ENCODE results near the gene TMEM9. TPM values are rescaled to one million over a fixed set of nuclear protein-coding genes. Genes with fewer than 3 reads are reported as not detected.
A peak's percentile ranks its signal among the peaks of the same experiment; 100 is the strongest.

The TMEM9 gene
- total RNA-seq, 3 donors from 2014 or later: 9.7 to 14.0 (median 9.9) TPM

GRCh38 chr1:201134405-201134804, 19.9 kb downstream of the TMEM9 start:
- H3K9me3 Mint-ChIP-seq: no peaks in the 10 kb centered on the region
- H3K36me3 Mint-ChIP-seq (ENCODE audit: insufficient read depth): peaks cover 9% of the 10 kb centered on the region
- no peak overlapping the region for H3K4me3 Mint-ChIP-seq
- H3K27me3 Mint-ChIP-seq (ENCODE audit: low read depth): no peaks in the 10 kb centered on the region
- H3K4me1 Mint-ChIP-seq (ENCODE audit: low read depth): no peaks in the 10 kb centered on the region
- no peak for ATAC-seq
- no peak for DNase-seq

GRCh38 chr1:201131398-201131797, 22.9 kb downstream of the TMEM9 start:
- Mint-ChIP-seq H3K4me3 (no peak overlapping the region), H3K36me3 (ENCODE audit: insufficient read depth) (peaks cover 9% of the 10 kb centered on the region), H3K9me3 (no peaks in the 10 kb centered on the region), H3K27me3 (ENCODE audit: low read depth) (peaks cover 11% of the 10 kb centered on the region), H3K4me1 (ENCODE audit: low read depth) (no peaks in the 10 kb centered on the region)
- DNase-seq (no peak), ATAC-seq (no peak)

GRCh38 chr1:201128962-201129361, 25.3 kb downstream of the TMEM9 start:
- peaks cover 1% of the 10 kb centered on the region for H3K36me3 Mint-ChIP-seq (ENCODE audit: insufficient read depth)
- H3K27me3 Mint-ChIP-seq (ENCODE audit: low read depth): peaks cover 23% of the 10 kb centered on the region
- ATAC-seq (no peak), DNase-seq (no peak)
- H3K4me3 Mint-ChIP-seq: no peak overlapping the region
- no peaks in the 10 kb centered on the region for H3K4me1 Mint-ChIP-seq (ENCODE audit: low read depth)
- H3K9me3 Mint-ChIP-seq: no peaks in the 10 kb centered on the region

- no peak for ATAC-seq
- Mint-ChIP-seq H3K9me3 (no peaks in the 10 kb centered on the region), H3K4me1 (ENCODE audit: low read depth) (no peaks in the 10 kb centered on the region), H3K36me3 (ENCODE audit: insufficient read depth) (peaks cover 1% of the 10 kb centered on the region), H3K4me3 (no peak overlapping the region), H3K27me3 (ENCODE audit: low read depth) (peaks cover 26% of the 10 kb centered on the region)
- DNase-seq: no peak
These were observed 25.8 kb downstream of the TMEM9 start for GRCh38 chr1:201128476-201128875.

GRCh38 chr1:201127755-201128455, 26.4 kb downstream of the TMEM9 start:
- Mint-ChIP-seq H3K9me3 (no peaks in the 10 kb centered on the region), H3K4me3 (no peak overlapping the region), H3K27me3 (ENCODE audit: low read depth) (peaks cover 26% of the 10 kb centered on the region), H3K36me3 (ENCODE audit: insufficient read depth) (peaks cover 1% of the 10 kb centered on the region), H3K4me1 (ENCODE audit: low read depth) (no peaks in the 10 kb centered on the region)
- DNase-seq (no peak), ATAC-seq (no peak)

GRCh38 chr1:201126832-201127754, 27.2 kb downstream of the TMEM9 start, which contains the start of gene ASCL5:
Gene ASCL5, minus strand, starts transcription at chr1:201127184. Its CDS starts 11,812 bp downstream, at chr1:201115372.
- Mint-ChIP-seq H3K27me3 (ENCODE audit: low read depth) (peaks cover 26% of the 10 kb centered on the region), H3K4me1 (ENCODE audit: low read depth) (no peaks in the 10 kb centered on the region), H3K36me3 (ENCODE audit: insufficient read depth) (no peaks in the 10 kb centered on the region), H3K9me3 (no peaks in the 10 kb centered on the region), H3K4me3 (no peak within 1 kb of the TSS)
- DNase-seq (no peak), ATAC-seq (no peak)

- H3K27me3 Mint-ChIP-seq (ENCODE audit: low read depth): peaks cover 26% of the 10 kb centered on the region
- H3K4me1 Mint-ChIP-seq (ENCODE audit: low read depth): no peaks in the 10 kb centered on the region
- ATAC-seq (no peak), DNase-seq (no peak)
- H3K9me3 Mint-ChIP-seq: no peaks in the 10 kb centered on the region
- H3K4me3 Mint-ChIP-seq: no peak overlapping the region
- H3K36me3 Mint-ChIP-seq (ENCODE audit: insufficient read depth): no peaks in the 10 kb centered on the region
These were observed 27.8 kb downstream of the TMEM9 start for GRCh38 chr1:201126463-201126831.

- ATAC-seq (no peak), DNase-seq (no peak)
- no peaks in the 10 kb centered on the region for H3K4me1 Mint-ChIP-seq (ENCODE audit: low read depth)
- H3K27me3 Mint-ChIP-seq (ENCODE audit: low read depth): peaks cover 26% of the 10 kb centered on the region
- no peaks in the 10 kb centered on the region for H3K9me3 Mint-ChIP-seq
- H3K4me3 Mint-ChIP-seq: no peak overlapping the region
- no peaks in the 10 kb centered on the region for H3K36me3 Mint-ChIP-seq (ENCODE audit: insufficient read depth)
These were observed 28.5 kb downstream of the TMEM9 start for GRCh38 chr1:201125800-201126199.

GRCh38 chr1:201125019-201125418, 29.3 kb downstream of the TMEM9 start:
- ATAC-seq (no peak), DNase-seq (no peak)
- Mint-ChIP-seq H3K9me3 (no peaks in the 10 kb centered on the region), H3K4me3 (no peak overlapping the region), H3K27me3 (ENCODE audit: low read depth) (peaks cover 26% of the 10 kb centered on the region), H3K36me3 (ENCODE audit: insufficient read depth) (no peaks in the 10 kb centered on the region), H3K4me1 (ENCODE audit: low read depth) (peaks cover 2% of the 10 kb centered on the region)

- peaks cover 26% of the 10 kb centered on the region for H3K27me3 Mint-ChIP-seq (ENCODE audit: low read depth)
- DNase-seq (no peak), ATAC-seq (no peak)
- no peak overlapping the region for H3K4me3 Mint-ChIP-seq
- H3K9me3 Mint-ChIP-seq: no peaks in the 10 kb centered on the region
- H3K4me1 Mint-ChIP-seq (ENCODE audit: low read depth): peaks cover 8% of the 10 kb centered on the region
- H3K36me3 Mint-ChIP-seq (ENCODE audit: insufficient read depth): no peaks in the 10 kb centered on the region
These were observed 30.4 kb downstream of the TMEM9 start for GRCh38 chr1:201123866-201124265.

GRCh38 chr1:201122321-201122957, 31.8 kb downstream of the TMEM9 start:
- no peak for DNase-seq
- no peak for ATAC-seq
- Mint-ChIP-seq H3K4me3 (no peak overlapping the region), H3K27me3 (ENCODE audit: low read depth) (peaks cover 18% of the 10 kb centered on the region), H3K36me3 (ENCODE audit: insufficient read depth) (no peaks in the 10 kb centered on the region), H3K9me3 (no peaks in the 10 kb centered on the region), H3K4me1 (ENCODE audit: low read depth) (peaks cover 8% of the 10 kb centered on the region)

GRCh38 chr1:201119206-201120197, 34.8 kb downstream of the TMEM9 start:
- Mint-ChIP-seq H3K36me3 (ENCODE audit: insufficient read depth) (no peaks in the 10 kb centered on the region), H3K9me3 (no peaks in the 10 kb centered on the region), H3K4me3 (no peak overlapping the region), H3K4me1 (ENCODE audit: low read depth) (peaks cover 15% of the 10 kb centered on the region), H3K27me3 (ENCODE audit: low read depth) (peaks cover 6% of the 10 kb centered on the region)
- DNase-seq (peak; percentile 36), ATAC-seq (peak in 1 of 2 donors; percentile 27)

- DNase-seq: no peak
- Mint-ChIP-seq H3K27me3 (ENCODE audit: low read depth) (no peaks in the 10 kb centered on the region), H3K4me1 (ENCODE audit: low read depth) (peaks cover 16% of the 10 kb centered on the region), H3K9me3 (no peaks in the 10 kb centered on the region), H3K4me3 (no peak overlapping the region), H3K36me3 (ENCODE audit: insufficient read depth) (no peaks in the 10 kb centered on the region)
- no peak for ATAC-seq
These were observed 38.2 kb downstream of the TMEM9 start for GRCh38 chr1:201116091-201116490.
